Measurements from ENCODE around the gene ODAD2. TPM values are rescaled to one million over a fixed set of nuclear protein-coding genes. Genes with fewer than 3 reads are reported as not detected.

The ODAD2 gene
- total RNA-seq, 4 donors from 2014 or later = 0.23 TPM; not detected in 3

DNA sequence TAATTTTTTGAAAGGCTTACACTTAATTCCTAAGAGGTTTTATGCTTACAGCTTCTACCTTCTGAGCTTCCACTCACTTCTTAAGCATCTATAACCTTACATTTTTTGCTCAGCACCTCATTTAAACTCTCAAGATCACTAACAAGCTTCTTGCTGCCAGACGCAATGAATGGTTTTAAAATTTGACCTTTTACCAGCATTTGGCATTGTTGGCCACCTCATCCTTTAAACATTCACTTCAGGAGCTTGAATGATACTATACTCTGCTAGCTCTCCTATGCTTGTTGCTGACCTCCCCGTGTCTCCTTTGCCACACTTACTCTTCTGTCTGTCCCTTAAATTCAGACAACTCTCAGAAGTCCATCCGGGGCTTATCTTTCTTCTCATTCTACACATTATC is 37.7 kb upstream of the ODAD2 start:
- TF ChIP-seq, protein P1, sequence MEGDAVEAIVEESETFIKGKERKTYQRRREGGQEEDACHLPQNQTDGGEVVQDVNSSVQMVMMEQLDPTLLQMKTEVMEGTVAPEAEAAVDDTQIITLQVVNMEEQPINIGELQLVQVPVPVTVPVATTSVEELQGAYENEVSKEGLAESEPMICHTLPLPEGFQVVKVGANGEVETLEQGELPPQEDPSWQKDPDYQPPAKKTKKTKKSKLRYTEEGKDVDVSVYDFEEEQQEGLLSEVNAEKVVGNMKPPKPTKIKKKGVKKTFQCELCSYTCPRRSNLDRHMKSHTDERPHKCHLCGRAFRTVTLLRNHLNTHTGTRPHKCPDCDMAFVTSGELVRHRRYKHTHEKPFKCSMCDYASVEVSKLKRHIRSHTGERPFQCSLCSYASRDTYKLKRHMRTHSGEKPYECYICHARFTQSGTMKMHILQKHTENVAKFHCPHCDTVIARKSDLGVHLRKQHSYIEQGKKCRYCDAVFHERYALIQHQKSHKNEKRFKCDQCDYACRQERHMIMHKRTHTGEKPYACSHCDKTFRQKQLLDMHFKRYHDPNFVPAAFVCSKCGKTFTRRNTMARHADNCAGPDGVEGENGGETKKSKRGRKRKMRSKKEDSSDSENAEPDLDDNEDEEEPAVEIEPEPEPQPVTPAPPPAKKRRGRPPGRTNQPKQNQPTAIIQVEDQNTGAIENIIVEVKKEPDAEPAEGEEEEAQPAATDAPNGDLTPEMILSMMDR (IDR thresholded peaks at IDR 0.05) = no peak
- TF ChIP-seq EP300 (IDR thresholded peaks at IDR 0.05) = no peak

DNA sequence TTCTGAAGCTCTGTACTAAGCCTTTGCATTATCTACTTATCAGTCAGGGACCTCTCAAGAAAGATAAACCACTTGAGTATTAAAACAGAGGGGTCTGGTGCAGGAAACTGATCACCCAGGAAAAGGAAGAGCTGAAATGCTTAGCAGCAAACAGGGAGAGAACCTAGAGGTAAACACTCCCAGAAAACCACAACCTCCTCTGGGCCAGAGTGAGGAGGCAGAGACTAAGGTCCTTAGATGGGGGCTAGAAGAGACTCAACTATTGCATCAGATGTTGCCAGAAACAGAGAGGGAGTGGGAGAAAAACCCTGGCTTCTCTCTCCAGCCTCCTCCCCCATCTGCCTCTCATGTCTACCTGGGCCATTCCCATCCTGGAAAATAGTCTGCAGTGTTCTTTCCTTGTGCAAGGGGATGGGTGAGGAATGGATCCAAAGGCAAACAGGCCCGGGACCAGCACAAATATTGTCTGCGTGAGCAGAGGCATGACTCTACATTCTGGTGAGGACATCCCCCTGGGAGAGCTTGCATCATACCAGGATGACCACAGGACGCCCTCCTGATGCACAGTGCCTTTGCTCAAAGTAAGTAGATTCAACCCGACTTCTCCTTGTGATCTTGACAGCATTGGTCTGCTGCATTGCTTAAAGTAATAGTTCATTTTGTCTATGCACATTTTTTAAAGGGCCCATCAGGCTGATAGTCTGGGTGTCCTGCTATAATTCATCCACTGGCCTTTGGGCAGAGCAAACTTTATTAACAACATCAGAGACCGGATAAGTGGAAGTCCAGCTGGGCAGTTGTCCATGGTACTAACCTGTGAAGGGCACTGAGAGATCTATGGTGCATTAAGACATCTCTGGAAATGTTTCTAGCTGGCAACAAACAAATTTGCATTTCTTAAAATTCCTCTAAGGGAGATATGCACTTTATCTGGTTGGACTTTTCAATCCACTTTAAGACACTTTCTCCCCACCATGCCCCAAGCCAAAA is 22.4 kb upstream of the ODAD2 start:
- no peak for DNase-seq (ENCODE audit: low spot score in 2 of 2)
- Histone ChIP-seq H3K4me1 (no peaks in the 10 kb centered on the region), H3K27me3 (peaks cover 3% of the 10 kb centered on the region), H3K9me3 (no peaks in the 10 kb centered on the region), H3K27ac (no peak overlapping the region), H3K36me3 (no peaks in the 10 kb centered on the region), H3K4me3 (no peak overlapping the region)
- 81% methylated on average over 5 of the region's 5 CpGs for WGBS
- TF ChIP-seq POLR2AphosphoS5 (IDR thresholded peaks at IDR 0.05) = no peak

More for the DNA sequence above, 37.7 kb upstream of the ODAD2 start:
- no peak for DNase-seq (ENCODE audit: low spot score in 2 of 2)
- no peak overlapping the region for H3K27ac ChIP-seq
- no peaks in the 10 kb centered on the region for H3K9me3 ChIP-seq
- no peak overlapping the region for H3K4me3 ChIP-seq
- no peaks in the 10 kb centered on the region for H3K36me3 ChIP-seq
- no peaks in the 10 kb centered on the region for H3K27me3 ChIP-seq
- H3K4me1 ChIP-seq = no peaks in the 10 kb centered on the region
- WGBS = 92% methylated on average over 3 of the region's 3 CpGs

DNA sequence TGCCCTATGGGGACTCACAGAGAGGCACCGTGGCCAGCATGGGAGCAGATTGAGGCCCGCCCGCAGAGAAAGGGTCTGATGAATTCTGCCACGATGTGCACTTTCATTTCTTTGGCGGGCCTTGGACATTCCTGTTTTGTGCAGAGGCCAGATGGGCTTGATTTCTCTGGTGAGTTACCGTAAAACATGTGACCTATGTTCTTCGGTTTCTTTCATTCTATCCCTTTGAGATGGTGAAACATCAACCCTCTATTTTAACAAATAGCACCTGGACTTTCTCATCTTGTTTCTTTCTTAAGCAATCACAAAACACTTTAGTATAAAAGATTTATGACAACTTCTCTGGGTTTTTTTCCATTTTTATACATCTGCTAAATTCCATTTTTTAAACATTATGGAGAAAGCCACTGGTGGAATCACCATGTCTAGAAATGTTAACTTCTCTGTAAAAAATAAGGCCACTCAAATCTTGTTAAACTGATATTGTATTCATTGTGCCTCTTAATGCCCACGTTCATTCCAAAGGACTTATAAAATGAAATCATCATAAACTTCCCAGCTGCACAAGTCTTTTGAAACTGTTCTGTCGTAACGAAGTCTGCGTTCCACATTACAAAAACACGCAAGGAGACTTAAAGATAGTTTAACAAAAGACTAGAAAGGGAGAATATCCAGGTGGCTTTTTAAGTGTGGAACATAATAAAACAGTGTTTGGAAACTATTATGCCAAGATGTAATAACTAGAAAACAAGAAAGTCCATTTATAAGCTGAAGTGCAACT is 21.4 kb upstream of the ODAD2 start:
- no peak for TF ChIP-seq EP300 (IDR thresholded peaks at IDR 0.05)
- TF ChIP-seq POLR2A (IDR thresholded peaks at IDR 0.05) = no peak
- TF ChIP-seq POLR2AphosphoS5 (IDR thresholded peaks at IDR 0.05) = no peak
- TF ChIP-seq, protein P1 (IDR thresholded peaks at IDR 0.05) = no peak
- WGBS = 69% methylated on average over 12 of the region's 12 CpGs
- H3K27me3 ChIP-seq = peaks cover 3% of the 10 kb centered on the region

DNA sequence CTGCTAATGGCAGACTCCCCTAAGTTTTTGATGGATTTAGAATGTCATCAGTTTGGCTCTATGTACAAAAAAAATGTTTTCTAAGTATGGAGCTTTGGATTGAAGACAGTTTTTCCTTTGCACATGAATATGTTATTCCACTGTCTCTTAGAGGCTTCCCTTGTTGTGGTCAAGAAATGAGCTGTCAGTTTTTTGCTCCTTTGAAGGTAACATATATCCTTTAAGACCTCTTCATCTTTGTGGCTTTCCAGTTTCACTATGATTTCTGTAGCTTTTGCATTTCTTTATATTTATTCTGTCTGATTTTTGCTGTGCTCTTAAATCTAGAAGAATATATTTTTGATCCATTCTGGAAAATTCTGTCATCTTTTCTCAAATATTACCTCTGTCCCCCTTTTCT is 15.8 kb upstream of the ODAD2 start:
- H3K36me3 ChIP-seq = no peaks in the 10 kb centered on the region
- H3K4me3 ChIP-seq = no peak overlapping the region
- H3K27ac ChIP-seq = no peak overlapping the region
- no peak for DNase-seq (ENCODE audit: low spot score in 2 of 2)
- TF ChIP-seq POLR2A (IDR thresholded peaks at IDR 0.05) = no peak
- no peaks in the 10 kb centered on the region for H3K27me3 ChIP-seq
- no peaks in the 10 kb centered on the region for H3K4me1 ChIP-seq
- no peaks in the 10 kb centered on the region for H3K9me3 ChIP-seq

More for the DNA sequence above, 21.4 kb upstream of the ODAD2 start:
- Histone ChIP-seq H3K4me1 (no peaks in the 10 kb centered on the region), H3K9me3 (no peaks in the 10 kb centered on the region), H3K4me3 (no peak overlapping the region), H3K36me3 (no peaks in the 10 kb centered on the region), H3K27ac (no peak overlapping the region)
- DNase-seq (ENCODE audit: low spot score in 2 of 2) = no peak

DNA sequence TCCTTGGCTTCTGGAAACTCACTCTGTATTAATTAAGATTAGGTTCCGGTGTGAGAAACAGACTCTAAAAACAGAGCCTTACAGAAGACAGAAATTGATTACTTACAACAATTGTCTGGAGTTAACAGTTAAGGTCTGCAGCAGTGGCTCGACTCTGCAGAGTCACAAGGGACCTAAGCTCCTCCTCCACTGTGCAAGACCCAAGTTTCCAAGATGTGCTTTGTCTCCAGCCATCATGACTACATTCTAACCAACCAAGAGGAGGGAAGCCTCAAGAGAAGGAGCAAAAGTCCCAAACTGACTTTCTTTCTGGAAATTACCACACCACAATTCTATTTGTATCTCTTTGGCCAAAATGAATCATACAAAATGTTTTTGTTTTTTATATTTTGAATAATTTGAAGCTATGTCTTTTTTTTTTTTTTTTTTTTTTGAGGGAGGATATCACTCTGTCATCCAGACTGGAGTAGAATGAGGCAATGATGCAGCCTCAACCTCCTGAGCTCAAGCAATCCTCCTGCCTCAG is 14.2 kb upstream of the ODAD2 start:
- Histone ChIP-seq H3K4me3 (no peak overlapping the region), H3K36me3 (no peaks in the 10 kb centered on the region), H3K4me1 (no peaks in the 10 kb centered on the region), H3K27me3 (no peaks in the 10 kb centered on the region), H3K9me3 (no peaks in the 10 kb centered on the region), H3K27ac (no peak overlapping the region)
- no peak for DNase-seq (ENCODE audit: low spot score in 2 of 2)
- no peak for TF ChIP-seq EP300 (IDR thresholded peaks at IDR 0.05)
- TF ChIP-seq POLR2AphosphoS5 (IDR thresholded peaks at IDR 0.05) = no peak
- TF ChIP-seq, protein P1 (IDR thresholded peaks at IDR 0.05) = no peak
- no peak for TF ChIP-seq POLR2A (IDR thresholded peaks at IDR 0.05)
- 44% methylated on average over 2 of the region's 2 CpGs for WGBS

DNA sequence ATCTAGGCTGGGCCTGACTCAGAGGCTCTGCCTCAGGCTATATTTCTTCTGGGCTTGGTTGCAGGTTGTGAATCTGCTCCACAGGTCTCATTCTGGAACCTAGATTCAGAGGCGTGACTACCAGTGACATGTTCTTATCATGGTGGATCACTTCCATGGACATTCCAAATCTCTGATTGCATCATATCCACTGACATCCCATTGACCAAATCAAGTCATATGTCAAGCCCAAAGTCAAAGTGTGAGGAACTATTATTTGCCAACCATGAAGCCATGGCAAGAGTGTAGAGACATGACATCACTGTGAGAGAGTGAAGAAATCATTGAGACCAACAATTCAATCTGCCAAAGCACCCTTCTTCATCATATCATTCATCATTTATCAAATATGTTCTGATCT is 11.9 kb upstream of the ODAD2 start:
- Histone ChIP-seq H3K27ac (no peak overlapping the region), H3K4me3 (no peak overlapping the region), H3K9me3 (no peaks in the 10 kb centered on the region), H3K36me3 (no peaks in the 10 kb centered on the region), H3K27me3 (peaks cover 10% of the 10 kb centered on the region), H3K4me1 (no peaks in the 10 kb centered on the region)
- DNase-seq (ENCODE audit: low spot score in 2 of 2) = no peak
- no peak for TF ChIP-seq POLR2A (IDR thresholded peaks at IDR 0.05)
- TF ChIP-seq, protein P1 (IDR thresholded peaks at IDR 0.05) = no peak
- TF ChIP-seq POLR2AphosphoS5 (IDR thresholded peaks at IDR 0.05) = no peak
- TF ChIP-seq EP300 (IDR thresholded peaks at IDR 0.05) = no peak
- WGBS = 80% methylated on average over 1 of the region's 1 CpG
